ENCODE data around the gene ATP5F1D.

DNA sequence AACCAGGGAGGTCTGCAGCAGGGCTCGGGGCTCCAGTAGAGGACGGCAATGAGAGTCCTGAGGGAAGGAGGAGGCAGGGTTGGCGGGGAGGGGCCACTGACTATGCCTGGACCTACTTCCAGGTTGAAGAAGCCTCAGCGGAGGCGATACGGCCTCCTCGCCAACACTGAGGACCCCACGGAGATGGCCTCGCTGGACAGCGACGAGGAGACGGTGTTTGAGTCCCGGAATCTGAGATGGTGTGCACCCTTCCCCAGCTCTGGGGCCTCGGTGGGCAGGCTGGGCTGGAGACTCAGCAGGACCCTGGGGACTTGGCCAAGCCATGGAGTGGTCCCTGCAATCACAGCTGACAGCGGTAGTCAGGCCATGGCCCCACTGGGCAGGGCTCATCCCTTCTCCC is 35.5 kb downstream of the ATP5F1D start:
- TF ChIP-seq, protein P1, sequence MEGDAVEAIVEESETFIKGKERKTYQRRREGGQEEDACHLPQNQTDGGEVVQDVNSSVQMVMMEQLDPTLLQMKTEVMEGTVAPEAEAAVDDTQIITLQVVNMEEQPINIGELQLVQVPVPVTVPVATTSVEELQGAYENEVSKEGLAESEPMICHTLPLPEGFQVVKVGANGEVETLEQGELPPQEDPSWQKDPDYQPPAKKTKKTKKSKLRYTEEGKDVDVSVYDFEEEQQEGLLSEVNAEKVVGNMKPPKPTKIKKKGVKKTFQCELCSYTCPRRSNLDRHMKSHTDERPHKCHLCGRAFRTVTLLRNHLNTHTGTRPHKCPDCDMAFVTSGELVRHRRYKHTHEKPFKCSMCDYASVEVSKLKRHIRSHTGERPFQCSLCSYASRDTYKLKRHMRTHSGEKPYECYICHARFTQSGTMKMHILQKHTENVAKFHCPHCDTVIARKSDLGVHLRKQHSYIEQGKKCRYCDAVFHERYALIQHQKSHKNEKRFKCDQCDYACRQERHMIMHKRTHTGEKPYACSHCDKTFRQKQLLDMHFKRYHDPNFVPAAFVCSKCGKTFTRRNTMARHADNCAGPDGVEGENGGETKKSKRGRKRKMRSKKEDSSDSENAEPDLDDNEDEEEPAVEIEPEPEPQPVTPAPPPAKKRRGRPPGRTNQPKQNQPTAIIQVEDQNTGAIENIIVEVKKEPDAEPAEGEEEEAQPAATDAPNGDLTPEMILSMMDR (IDR thresholded peaks at IDR 0.05) = no peak
- no peak for TF ChIP-seq EZH2 (IDR thresholded peaks at IDR 0.05)

Measured in neural progenitor cell (in vitro differentiated cells).